ENCODE data around the gene RPS21. TPM values are rescaled to one million over a fixed set of nuclear protein-coding genes. Genes with fewer than 3 reads are reported as not detected.

Gene RPS21
- total and polyA plus RNA-seq, 12 donors, result 512 to 4,111 (median 619) TPM

DNA sequence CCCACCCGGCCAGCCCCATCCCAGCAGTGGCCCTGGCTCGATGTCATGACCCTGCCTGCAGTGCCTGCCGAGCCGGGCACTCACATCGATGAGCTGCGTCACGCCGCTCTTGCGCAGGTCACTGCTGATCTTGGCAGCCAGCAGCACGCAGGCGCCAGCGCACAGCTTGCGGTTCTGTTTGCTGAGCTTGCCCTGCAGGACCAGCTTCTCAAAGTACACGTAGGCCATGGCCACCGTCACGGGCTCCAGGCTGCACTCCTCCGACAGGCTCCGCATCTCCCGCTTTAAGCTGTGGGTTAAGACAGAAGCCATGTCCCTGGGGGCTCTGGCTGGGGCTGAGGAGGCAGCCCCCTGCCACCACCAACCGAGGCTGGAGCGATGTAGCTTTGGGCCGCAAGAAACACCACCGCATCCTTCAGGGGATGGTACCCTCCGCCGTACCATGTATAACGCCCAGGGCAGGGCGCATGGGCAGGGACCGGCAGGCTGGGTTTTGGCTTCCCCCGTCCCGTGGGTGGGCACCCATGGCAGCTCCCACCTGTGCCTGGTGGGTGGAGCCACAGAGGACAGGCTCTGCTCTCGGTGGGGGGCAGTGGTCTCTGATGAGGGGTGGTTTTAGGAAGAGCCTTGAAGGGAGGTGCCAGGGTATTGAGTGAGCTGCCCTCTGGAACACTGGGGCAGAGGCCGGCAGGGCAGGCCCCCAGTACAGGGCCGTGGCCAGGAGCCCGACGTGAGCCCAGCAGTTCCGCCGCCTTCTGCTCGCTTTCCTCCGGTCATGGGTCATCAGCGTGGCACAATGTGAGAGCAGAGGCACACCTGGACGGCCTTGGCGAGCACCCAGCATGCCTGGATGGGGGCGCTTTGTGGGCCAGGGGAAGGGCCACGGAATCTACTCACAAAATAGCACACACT lies 4.5 kb downstream of the RPS21 start:
- 89 to 90% methylated on average over 44 of the region's 44 CpGs for WGBS, 2 donors
- TF ChIP-seq, protein P1, sequence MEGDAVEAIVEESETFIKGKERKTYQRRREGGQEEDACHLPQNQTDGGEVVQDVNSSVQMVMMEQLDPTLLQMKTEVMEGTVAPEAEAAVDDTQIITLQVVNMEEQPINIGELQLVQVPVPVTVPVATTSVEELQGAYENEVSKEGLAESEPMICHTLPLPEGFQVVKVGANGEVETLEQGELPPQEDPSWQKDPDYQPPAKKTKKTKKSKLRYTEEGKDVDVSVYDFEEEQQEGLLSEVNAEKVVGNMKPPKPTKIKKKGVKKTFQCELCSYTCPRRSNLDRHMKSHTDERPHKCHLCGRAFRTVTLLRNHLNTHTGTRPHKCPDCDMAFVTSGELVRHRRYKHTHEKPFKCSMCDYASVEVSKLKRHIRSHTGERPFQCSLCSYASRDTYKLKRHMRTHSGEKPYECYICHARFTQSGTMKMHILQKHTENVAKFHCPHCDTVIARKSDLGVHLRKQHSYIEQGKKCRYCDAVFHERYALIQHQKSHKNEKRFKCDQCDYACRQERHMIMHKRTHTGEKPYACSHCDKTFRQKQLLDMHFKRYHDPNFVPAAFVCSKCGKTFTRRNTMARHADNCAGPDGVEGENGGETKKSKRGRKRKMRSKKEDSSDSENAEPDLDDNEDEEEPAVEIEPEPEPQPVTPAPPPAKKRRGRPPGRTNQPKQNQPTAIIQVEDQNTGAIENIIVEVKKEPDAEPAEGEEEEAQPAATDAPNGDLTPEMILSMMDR (IDR thresholded peaks at IDR 0.05), result no peak
- intact Hi-C loops (cut with DNase I), result no loop called here

DNA sequence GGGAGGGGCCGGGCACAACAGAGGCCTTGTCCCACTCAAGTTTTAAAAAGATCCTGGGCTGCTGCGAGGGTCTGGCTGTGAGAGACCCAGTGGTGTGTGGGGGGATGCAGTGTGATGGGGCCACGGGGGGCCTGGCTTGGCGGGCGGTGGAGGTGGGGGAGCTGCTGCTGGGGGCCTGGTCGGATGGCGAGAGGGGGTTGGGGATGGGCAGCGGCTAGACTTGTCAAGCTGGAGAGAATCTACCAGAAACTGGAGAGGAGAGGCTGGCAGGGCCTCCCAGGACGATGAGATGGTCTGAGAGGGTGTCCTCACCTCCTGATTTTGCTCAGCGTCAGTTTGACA lies 5.1 kb downstream of the RPS21 start:
- Histone ChIP-seq H3K27me3 (no peaks in the 10 kb centered on the region), H3K4me1 (peaks cover 6 to 24% (median 10%) of the 10 kb centered on the region in 9 donors), H3K9me3 (no peaks in the 10 kb centered on the region), H3K36me3 (peaks cover 0 to 84% (median 18%) of the 10 kb centered on the region in 9 donors), H3K4me3 (no peak overlapping the region), H3K27ac (no peak overlapping the region)
- intact Hi-C loops (cut with DNase I), result no loop called here
- ATAC-seq (no peak), DNase-seq (no peak)
- TF ChIP-seq, protein P1 (IDR thresholded peaks at IDR 0.05), result no peak
- WGBS, 2 donors, result 87% methylated on average over 10 of the region's 10 CpGs

More for the DNA sequence above, 4.5 kb downstream of the RPS21 start:
- H3K4me1 ChIP-seq, result peaks cover 6 to 19% (median 10%) of the 10 kb centered on the region in 9 donors
- H3K4me3 ChIP-seq, result no peak overlapping the region
- H3K36me3 ChIP-seq, result peaks cover 0 to 84% (median 18%) of the 10 kb centered on the region in 9 donors
- ATAC-seq (no peak), DNase-seq (no peak)
- no peaks in the 10 kb centered on the region for H3K9me3 ChIP-seq
- H3K27ac ChIP-seq, result no peak overlapping the region
- H3K27me3 ChIP-seq, result no peaks in the 10 kb centered on the region

DNA sequence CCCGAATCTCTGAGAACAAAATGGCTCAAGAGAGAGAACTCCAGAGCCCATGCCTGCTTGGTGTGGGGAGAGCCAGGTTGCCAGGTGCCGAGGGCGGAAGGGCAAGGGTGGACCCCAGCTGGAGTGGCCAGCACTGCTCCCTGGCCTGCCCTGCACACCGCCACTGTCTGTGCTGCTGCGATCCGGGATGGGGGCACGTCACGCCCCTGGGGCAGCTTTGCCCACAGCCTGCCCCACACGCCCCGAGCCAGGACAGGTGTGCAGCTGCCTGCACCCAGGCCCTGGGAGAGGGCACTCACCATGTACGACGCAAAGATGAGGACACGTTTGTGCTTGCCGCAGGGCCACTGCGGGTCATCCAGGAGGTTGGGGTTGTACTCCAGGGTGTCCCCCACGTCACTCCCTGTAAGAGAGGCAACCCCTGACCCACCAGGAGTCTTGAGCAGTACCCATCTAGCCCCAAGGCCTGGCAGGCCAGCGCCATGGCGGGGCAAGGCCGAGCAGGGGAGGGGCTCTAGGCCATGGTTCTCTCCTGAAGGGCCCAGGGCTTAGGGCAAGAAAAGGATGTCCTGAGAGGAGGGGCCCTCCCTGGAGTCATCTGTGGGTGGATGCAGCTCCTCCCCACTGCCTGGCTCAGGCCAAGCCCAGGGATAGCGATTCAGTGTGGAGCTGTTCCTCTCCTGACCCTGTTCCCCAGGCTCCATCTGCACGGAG lies 5.9 kb downstream of the RPS21 start:
- ATAC-seq, result peak in 2 of 8 donors; percentile 3 to 10
- Histone ChIP-seq H3K4me3 (no peak overlapping the region), H3K4me1 (peaks cover 3 to 19% (median 6%) of the 10 kb centered on the region in 9 donors), H3K36me3 (peaks cover 0 to 83% (median 18%) of the 10 kb centered on the region in 9 donors), H3K27me3 (no peaks in the 10 kb centered on the region), H3K9me3 (no peaks in the 10 kb centered on the region), H3K27ac (no peak overlapping the region)
- 88 to 89% methylated on average over 21 of the region's 21 CpGs for WGBS, 2 donors
- TF ChIP-seq, protein P1 (IDR thresholded peaks at IDR 0.05), result no peak
- no peak for DNase-seq
- intact Hi-C loops (cut with DNase I), result no loop called here

DNA sequence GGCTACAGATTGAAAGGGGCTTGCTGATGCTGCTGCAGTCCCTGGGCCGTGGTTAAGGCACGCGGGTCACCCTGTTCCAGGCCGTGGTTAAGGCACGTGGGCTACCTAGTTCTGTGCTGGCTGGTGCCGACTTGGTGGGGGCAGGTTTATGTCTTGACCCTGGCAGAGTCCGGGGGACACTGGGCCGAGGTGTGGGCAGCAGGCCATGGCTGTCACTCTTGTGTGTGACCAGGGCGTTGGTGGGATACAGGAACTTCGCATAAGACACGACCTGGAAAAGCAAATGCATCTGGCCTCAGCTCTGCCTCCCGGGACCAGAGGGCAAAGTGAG lies 6.4 kb downstream of the RPS21 start:
- TF ChIP-seq, protein P1 (IDR thresholded peaks at IDR 0.05), result no peak
- H3K27me3 ChIP-seq, result no peaks in the 10 kb centered on the region
- no peaks in the 10 kb centered on the region for H3K9me3 ChIP-seq
- intact Hi-C loops (cut with DNase I), result no loop called here
- 86% methylated on average over 12 of the region's 12 CpGs for WGBS, 2 donors
- H3K4me3 ChIP-seq, result no peak overlapping the region
- no peak overlapping the region for H3K27ac ChIP-seq
- H3K4me1 ChIP-seq, result peaks cover 0 to 13% (median 1%) of the 10 kb centered on the region in 9 donors
- ATAC-seq, result peak in 2 of 8 donors; percentile 5 to 19
- no peak for DNase-seq
- H3K36me3 ChIP-seq, result peaks cover 0 to 78% (median 16%) of the 10 kb centered on the region in 9 donors

Data from heart right ventricle (tissue), 16 donors.